T-helper 17 cell (primary cell): ENCODE results near the gene ANKEF1. TPM values are rescaled to one million over a fixed set of nuclear protein-coding genes. Genes with fewer than 3 reads are reported as not detected.
A peak's percentile ranks its signal among the peaks of the same experiment; 100 is the strongest.

Source experiments
- ATAC-seq: fragments of 150-1000 bp; cut with Tn5 transposase; 2 replicates; pipeline ENCODE4 v1.10.0; 2021; ENCODE audit warnings: mild to moderate bottlenecking, moderate library complexity
- DNase-seq, 3 donors: peaks; one replicate each; pipeline versions ENCODE4 v3.0.0 to v3.0.0-alpha.2; 2020 to 2021
- H3K9me3 ChIP-seq: one replicate; pipeline ENCODE4 v1.7.0; 2013; ENCODE audit warnings: low read length, mild to moderate bottlenecking; ENCODE audit not compliant: control insufficient read depth, poor library complexity, severe bottlenecking
- H3K27ac Mint-ChIP-seq: one replicate; pipeline ENCODE4 v1.8.0; 2022; ENCODE audit warnings: mild to moderate bottlenecking, moderate library complexity, mixed read lengths
- H3K27me3 Mint-ChIP-seq: one replicate; pipeline ENCODE4 v1.8.0; 2022; ENCODE audit warnings: mixed read lengths
- H3K36me3 Mint-ChIP-seq: one replicate; pipeline ENCODE4 v1.8.0; 2022; ENCODE audit warnings: low read depth, mixed read lengths
- H3K4me1 Mint-ChIP-seq: one replicate; pipeline ENCODE4 v1.8.0; 2022; ENCODE audit warnings: mild to moderate bottlenecking, mixed read lengths
- H3K4me3 Mint-ChIP-seq: one replicate; pipeline ENCODE4 v1.8.0; 2022; ENCODE audit warnings: mild to moderate bottlenecking, moderate library complexity, mixed read lengths
- total RNA-seq, 4 donors: library from RNA in 2 of 4; stranded (reverse) in 2 of 4; gene quantifications; one replicate each; pipeline ENCODE4 v1.2.3 and lab custom pipeline; 2022 to 2026

The ANKEF1 gene
- total RNA-seq: 1 to 10 TPM; 1.8 to 2.3 TPM
- 9.3 to 15.6 reads per million in 2 donors for total RNA-seq (lab: John Stamatoyannopoulos, UW)

DNA sequence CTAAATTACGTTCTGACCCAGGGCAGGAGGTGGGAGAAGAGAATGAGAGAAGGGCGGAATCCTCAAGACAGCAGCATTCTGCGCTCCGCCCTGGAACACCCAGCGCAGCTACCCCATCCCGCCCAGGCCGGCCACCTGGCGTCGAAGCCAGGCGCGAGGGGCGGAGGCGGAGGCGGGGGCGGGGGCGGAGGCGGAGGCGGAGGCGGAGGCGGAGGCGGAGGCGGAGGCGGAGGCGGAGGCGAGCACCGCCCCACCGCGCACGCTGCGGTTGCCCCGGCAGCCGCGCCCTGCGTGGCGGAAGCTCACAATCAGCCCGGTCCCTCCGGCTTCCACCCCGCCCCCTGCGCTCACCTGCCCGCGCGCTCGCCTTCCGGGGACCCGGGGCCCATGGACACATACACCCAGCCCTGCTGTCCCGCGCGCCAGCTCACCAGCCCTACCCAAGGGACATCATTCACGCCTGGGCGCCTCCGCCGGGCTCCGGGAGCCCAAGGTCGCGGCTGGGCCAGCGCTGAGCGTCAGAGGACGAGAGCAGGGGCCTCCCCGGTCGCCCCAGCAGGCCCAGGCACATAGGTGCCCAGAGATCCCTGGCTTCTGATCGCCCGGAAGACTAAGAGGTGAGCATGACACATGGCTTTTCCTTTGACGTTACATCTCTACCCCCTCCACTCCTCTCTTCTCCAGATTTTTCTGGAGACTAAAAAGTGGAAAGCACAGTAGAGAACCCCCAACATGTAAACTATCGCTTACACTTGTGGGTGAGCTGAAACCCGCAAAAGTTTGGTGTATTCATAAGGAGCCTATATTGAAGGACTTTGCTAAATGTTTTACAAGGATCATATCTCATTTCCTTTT is at the start of gene ANKEF1:
TSS of gene ANKEF1 (plus strand) at position 271 of the 855 bp plus-strand sequence. CDS start 3,315 bp downstream, outside the sequence.
- Mint-ChIP-seq H3K27ac (peak within 1 kb of the TSS; percentile 56), H3K36me3 (no peaks in the 10 kb centered on the region), H3K4me1 (peaks cover 13% of the 10 kb centered on the region), H3K27me3 (peaks cover 8% of the 10 kb centered on the region), H3K4me3 (peak within 1 kb of the TSS; percentile 72)
- peak; percentile 98 for ATAC-seq
- peak; percentile 69 to 78 (median 75) for DNase-seq
- H3K9me3 ChIP-seq: no peaks in the 10 kb centered on the region

DNA sequence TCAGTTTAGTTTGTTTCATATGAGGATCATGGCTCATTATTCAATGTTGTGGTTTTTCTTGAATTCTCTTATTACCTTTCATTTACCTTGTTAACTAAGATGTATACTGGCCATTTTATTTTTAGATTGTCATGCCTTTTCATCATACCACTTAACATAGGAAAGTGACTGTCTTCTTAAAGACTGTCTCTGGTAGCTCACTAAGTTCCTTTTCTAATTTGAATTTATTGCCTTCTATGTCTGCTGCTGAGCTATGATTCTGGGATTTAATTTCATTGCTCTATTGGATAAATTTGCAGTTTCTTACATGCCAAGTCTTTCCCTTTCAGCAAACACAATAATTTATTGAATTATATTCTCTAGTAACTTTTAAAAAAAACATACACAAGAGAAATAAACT is 49.5 kb upstream of the ANKEF1 start:
- no peak for ATAC-seq
- Mint-ChIP-seq H3K27me3 (peaks cover 25% of the 10 kb centered on the region), H3K4me1 (no peaks in the 10 kb centered on the region), H3K4me3 (no peak overlapping the region), H3K36me3 (no peaks in the 10 kb centered on the region), H3K27ac (no peak overlapping the region)
- no peak for DNase-seq
- H3K9me3 ChIP-seq: no peaks in the 10 kb centered on the region

DNA sequence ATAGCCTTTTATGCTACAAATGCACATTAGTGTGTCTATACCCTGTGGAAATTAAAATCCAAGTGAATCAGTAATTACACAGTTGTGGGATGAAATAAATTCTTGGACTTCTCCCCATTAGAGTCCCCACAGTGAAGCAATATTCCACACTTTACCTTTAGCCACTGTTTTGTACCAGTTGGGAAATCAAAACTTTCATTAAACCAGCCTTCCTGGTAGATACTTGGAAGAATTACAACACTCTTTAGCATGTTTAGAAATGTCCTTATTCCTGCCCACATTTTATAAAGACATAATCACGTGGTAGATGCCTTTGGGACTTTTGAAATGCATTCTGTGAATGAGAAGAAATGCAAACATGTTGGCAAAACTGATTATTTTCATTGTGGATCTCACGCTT is 49.0 kb upstream of the ANKEF1 start:
- Mint-ChIP-seq H3K27ac (no peak overlapping the region), H3K4me1 (no peaks in the 10 kb centered on the region), H3K4me3 (no peak overlapping the region), H3K27me3 (peaks cover 25% of the 10 kb centered on the region), H3K36me3 (no peaks in the 10 kb centered on the region)
- ATAC-seq: no peak
- no peaks in the 10 kb centered on the region for H3K9me3 ChIP-seq
- DNase-seq: no peak

DNA sequence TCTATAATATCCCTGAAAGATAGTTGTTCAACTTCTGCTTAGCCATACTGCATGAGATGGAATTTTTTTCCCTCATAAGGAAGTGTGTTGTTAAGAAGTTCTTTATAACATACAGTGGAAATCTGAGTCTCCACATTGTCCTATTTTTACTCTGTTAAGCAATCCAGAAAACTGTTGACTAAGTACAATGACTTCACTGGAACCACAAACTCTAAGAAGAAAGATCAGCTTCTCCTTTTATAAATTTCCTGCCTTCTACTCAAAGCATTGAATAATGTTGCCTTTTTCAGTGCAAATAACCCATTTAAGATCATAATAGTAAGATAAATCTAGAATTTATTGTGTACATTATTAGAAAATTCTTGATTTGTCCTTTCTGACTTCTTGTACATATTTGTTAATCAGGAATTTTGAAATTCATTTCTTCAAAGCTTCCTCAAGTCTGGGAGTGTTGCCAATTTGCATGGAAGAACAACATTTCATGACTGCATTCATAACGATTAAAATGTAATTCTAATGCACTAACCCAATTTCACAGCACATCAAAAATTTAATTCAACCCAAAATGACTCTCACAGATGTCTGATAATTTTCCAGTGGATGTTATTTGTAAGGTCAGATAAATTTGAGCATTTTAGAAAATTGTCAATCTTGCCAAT is 45.6 kb upstream of the ANKEF1 start:
- no peaks in the 10 kb centered on the region for H3K9me3 ChIP-seq
- Mint-ChIP-seq H3K4me3 (no peak overlapping the region), H3K27ac (no peak overlapping the region), H3K4me1 (no peaks in the 10 kb centered on the region), H3K36me3 (no peaks in the 10 kb centered on the region), H3K27me3 (peaks cover 25% of the 10 kb centered on the region)
- no peak for ATAC-seq
- DNase-seq: no peak

DNA sequence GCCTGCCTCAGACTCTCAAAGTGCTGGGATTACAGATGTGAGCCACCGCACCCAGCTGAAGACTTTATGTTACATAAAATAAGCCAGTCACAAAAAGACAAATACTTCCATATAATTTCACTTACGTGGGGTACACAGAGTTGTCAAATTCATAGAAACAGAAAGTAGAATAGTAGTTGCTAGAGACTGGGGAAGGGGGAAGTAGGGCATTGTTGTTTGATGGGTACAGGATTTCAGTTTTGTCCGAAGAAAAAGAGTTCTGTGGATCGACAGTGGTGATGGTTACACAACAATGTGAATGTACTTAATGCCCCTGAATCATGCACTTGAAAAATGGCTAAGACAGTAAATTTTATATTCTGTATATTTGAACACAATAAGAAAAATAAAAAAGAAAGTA is 41.6 kb upstream of the ANKEF1 start:
- DNase-seq (no peak), ATAC-seq (no peak)
- Mint-ChIP-seq H3K4me1 (no peaks in the 10 kb centered on the region), H3K36me3 (no peaks in the 10 kb centered on the region), H3K27ac (no peak overlapping the region), H3K4me3 (no peak overlapping the region), H3K27me3 (peaks cover 18% of the 10 kb centered on the region)
- no peaks in the 10 kb centered on the region for H3K9me3 ChIP-seq

DNA sequence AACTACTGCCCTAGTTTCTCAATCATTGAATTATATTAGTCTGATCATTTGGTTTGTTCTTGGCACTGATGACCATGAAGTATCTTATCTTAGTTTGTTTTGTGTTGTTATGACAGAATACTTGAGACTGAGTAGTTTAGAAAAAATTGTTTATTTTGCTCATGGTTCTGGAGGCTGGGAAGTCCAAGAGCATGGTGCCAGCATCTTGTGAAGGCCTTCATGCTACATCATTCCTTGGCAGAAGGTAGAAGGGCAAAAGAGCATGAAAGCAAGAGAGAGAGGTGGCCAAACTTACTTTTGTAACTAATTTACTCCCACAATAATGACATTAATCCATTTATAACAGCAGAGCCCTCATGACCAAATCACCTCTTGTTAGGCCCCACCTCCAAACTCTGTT is 40.1 kb upstream of the ANKEF1 start:
- no peak for DNase-seq
- no peak overlapping the region for H3K4me3 Mint-ChIP-seq
- H3K4me1 Mint-ChIP-seq: no peaks in the 10 kb centered on the region
- ATAC-seq: no peak
- H3K27me3 Mint-ChIP-seq: peaks cover 2% of the 10 kb centered on the region
- no peaks in the 10 kb centered on the region for H3K36me3 Mint-ChIP-seq
- H3K27ac Mint-ChIP-seq: no peak overlapping the region
- no peaks in the 10 kb centered on the region for H3K9me3 ChIP-seq

DNA sequence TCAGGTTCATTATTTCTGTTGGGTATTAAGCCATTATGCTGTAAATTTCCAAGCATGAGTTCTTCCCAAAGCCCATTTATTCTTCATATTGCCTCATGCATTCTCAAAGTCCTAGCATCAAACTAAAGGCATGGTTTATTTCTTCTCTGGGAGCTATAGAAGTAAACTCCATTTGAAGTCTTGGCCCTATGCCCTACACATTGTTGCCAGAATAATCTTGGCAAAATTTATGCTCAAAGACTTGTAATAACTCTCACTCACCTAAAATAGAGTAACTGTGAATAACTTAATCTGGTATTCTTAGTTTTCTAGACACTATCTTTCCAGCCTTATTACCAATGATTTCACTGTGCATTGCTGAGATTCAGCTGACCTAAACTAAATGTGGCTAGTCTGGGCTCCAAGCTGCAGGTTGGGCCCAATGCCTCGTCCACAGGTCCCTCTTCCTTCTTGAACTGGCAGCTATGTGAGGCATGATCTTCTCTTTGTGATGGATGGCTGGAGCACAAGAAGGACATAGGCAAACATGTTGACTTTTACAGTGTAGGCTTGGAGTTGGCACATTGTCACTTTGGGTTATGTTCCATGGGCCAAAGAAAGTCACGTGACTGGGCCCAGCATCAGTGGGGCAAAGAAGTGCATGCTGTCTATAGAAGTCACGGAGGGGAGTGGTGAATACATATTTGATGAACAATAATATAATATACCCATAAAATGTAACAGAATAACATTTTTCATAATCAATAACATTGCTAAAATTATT is 39.1 kb upstream of the ANKEF1 start:
- H3K36me3 Mint-ChIP-seq: no peaks in the 10 kb centered on the region
- no peaks in the 10 kb centered on the region for H3K4me1 Mint-ChIP-seq
- H3K27ac Mint-ChIP-seq: no peak overlapping the region
- no peak overlapping the region for H3K4me3 Mint-ChIP-seq
- no peaks in the 10 kb centered on the region for H3K9me3 ChIP-seq
- no peak for ATAC-seq
- no peak for DNase-seq
- no peaks in the 10 kb centered on the region for H3K27me3 Mint-ChIP-seq

DNA sequence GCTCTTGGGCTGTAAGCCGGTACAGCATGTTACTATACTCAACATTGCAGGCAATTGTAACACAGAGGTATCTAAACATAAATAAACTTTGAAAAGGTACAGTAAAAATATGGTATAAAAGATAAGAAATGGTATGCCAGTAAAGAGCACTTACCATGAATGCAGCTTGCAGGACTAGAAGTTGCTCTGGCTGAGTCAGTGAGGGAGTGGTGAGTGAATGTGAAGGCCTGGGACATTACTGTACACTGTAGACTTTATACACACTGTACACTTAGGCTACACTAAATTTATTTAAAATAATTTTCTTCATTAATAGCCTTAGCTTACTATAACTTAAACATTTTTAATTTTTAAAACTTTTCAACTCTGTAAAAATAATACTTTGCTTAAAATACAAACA is 37.8 kb upstream of the ANKEF1 start:
- DNase-seq (no peak), ATAC-seq (no peak)
- H3K27me3 Mint-ChIP-seq: no peaks in the 10 kb centered on the region
- no peaks in the 10 kb centered on the region for H3K36me3 Mint-ChIP-seq
- no peaks in the 10 kb centered on the region for H3K4me1 Mint-ChIP-seq
- no peak overlapping the region for H3K4me3 Mint-ChIP-seq
- no peak overlapping the region for H3K27ac Mint-ChIP-seq
- H3K9me3 ChIP-seq: no peaks in the 10 kb centered on the region

DNA sequence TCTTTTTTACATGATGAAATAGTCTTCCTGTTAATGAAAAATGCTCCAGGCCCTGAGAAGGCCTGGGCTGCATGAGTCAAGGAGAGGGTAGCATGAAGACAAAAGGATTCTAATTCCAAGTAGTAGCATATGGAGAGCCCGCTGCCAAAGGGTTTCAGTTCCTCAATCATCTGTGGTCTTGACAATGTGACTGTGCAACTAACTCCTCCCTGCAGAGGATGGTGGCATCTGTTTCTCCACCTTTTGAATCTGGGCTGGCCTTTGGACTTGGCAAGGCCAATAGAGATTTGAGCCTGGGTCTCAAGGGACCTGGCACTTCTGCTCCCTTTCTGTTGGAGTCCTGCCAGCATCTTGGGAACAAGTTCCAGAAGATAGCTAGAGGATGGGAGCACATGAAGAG is 35.1 kb upstream of the ANKEF1 start:
- Mint-ChIP-seq H3K27ac (no peak overlapping the region), H3K27me3 (no peaks in the 10 kb centered on the region), H3K36me3 (no peaks in the 10 kb centered on the region), H3K4me1 (no peaks in the 10 kb centered on the region), H3K4me3 (no peak overlapping the region)
- ATAC-seq: no peak
- no peaks in the 10 kb centered on the region for H3K9me3 ChIP-seq
- DNase-seq: no peak

DNA sequence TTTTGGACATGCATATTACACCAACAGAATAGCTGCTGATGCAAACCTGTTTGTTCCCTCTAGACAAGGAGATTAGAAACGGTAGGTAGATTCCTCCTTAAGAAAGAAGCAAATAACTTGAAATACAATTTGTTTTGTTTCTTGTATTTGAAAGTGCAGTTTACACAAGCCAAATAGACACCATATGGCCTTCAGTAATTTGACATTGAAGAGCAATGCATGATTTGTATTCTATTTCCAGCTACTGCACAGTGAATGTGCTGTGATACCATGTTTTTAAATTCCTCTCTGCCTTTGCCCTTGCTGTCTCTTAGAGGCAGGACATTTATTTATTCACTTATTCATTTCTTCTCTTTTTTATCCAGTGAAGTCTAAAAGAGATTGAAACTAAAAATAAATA is 31.9 kb upstream of the ANKEF1 start:
- H3K27ac Mint-ChIP-seq: no peak overlapping the region
- H3K9me3 ChIP-seq: no peaks in the 10 kb centered on the region
- no peak for ATAC-seq
- no peak for DNase-seq
- no peak overlapping the region for H3K4me3 Mint-ChIP-seq
- peaks cover 23% of the 10 kb centered on the region for H3K27me3 Mint-ChIP-seq
- H3K4me1 Mint-ChIP-seq: no peaks in the 10 kb centered on the region
- no peaks in the 10 kb centered on the region for H3K36me3 Mint-ChIP-seq

DNA sequence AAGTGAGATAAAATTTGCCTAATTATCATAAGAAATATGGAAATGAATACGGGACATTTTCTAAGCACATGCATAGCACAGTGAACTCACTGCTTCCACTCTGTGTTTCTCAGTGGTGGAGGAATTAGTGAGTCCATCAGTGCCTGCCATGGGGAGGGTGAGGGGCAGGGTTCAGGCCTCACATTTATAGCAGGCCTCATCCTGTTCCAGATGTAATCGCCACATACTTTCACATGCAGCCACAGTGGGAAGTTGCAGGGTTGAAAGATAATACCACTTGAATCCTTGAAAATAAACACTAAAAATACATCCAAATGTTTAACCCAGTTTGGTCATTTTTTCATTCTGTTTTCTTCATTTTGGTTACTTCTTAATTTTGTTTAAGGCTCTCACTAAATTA is 29.9 kb upstream of the ANKEF1 start:
- no peak for DNase-seq
- H3K4me3 Mint-ChIP-seq: no peak overlapping the region
- no peaks in the 10 kb centered on the region for H3K4me1 Mint-ChIP-seq
- H3K36me3 Mint-ChIP-seq: no peaks in the 10 kb centered on the region
- H3K27ac Mint-ChIP-seq: no peak overlapping the region
- no peaks in the 10 kb centered on the region for H3K9me3 ChIP-seq
- H3K27me3 Mint-ChIP-seq: peaks cover 40% of the 10 kb centered on the region
- no peak for ATAC-seq

DNA sequence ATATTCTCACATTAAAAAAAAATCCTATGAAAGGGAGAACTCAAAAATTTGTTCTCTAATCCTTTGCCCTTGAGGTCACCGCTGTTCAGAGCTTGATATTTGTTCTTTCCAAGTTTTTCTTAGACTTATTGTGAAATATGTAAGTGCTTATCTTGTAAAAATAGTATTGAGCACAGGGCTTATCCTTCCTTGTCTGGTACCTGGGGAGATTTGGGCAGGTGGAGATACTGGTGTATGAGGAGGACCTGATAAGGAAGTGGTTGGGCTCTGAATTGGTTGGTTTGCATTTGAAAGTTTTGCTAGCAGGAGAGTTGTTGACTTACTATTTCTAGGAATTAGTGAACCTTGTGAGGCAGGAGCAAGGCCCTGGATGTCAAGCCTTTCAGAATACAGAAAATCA is 28.9 kb upstream of the ANKEF1 start:
- H3K27me3 Mint-ChIP-seq: peaks cover 47% of the 10 kb centered on the region
- no peak overlapping the region for H3K27ac Mint-ChIP-seq
- ATAC-seq: no peak

DNA sequence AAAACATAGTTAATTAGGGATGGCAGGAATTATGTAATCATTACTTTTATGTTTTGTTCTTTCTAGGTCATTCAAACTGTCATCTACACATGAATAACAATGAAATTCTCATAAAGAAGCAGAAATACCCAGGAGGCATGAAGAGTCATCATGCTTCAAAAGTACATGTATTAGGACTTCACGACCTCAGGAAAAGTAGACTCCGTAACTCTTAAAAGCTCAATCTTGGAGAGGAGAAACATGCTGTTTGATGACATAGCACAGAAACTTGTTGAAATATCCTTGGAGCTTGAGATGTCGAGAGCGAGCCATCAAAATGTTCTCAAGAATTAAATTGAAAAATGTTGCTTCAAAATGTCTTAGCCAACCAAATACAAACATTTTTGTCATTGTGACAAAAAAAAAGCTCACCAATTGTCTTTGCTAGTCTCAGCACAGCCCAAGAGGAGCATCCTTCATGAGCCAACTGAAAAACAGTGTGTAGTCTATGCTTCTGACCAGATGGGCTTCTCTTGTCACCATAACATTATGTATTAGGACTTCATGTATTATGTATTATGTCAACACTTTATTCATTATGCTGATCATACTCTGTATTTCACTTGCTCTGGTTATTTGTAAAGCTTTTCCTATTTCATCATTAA is 28.2 kb upstream of the ANKEF1 start:
- Mint-ChIP-seq H3K4me1 (no peaks in the 10 kb centered on the region), H3K27ac (no peak overlapping the region), H3K4me3 (no peak overlapping the region), H3K36me3 (no peaks in the 10 kb centered on the region), H3K27me3 (peaks cover 47% of the 10 kb centered on the region)
- ATAC-seq (no peak), DNase-seq (no peak)
- no peaks in the 10 kb centered on the region for H3K9me3 ChIP-seq

More for the DNA sequence above, 28.9 kb upstream of the ANKEF1 start:
- no peaks in the 10 kb centered on the region for H3K4me1 Mint-ChIP-seq
- no peak for DNase-seq
- H3K4me3 Mint-ChIP-seq: no peak overlapping the region
- H3K9me3 ChIP-seq: no peaks in the 10 kb centered on the region
- no peaks in the 10 kb centered on the region for H3K36me3 Mint-ChIP-seq
